NCI-H1048 (cell line): Measurements from ENCODE around the gene CERS5.

Source experiments
- DNase-seq: peaks from one replicate; lab custom pipeline; 2025; lab: John Stamatoyannopoulos, UW

Gene CERS5

DNA sequence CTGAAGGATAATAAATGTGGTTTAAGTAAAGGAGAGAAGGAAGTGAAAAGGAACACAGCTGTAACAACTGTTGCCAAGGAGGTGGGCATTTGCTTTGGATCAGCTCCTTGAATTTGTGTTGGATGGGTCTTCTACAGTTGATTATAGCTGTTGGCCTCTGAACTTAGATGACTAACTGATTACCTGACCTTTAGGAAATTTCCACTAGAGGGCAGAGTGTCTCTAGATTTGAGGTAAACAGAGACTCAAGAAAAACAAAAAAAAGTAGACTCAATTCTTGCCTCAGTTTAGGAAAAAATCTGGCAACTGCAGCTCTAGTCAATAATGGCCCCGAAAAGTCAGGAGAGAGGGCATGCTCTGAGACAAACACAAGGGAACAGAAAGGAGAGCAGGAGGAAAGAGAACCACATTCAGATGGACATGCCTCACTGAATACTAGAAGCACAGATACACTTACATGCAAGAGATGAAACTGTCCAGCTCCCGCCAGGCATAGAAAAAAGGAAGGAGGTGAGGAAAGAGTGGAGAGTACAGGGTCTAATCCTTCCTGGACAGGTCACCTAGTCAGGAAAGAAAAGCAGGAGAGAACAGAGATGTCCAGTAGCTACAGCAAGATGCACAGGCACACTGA is 34.5 kb downstream of the CERS5 start:
- DNase-seq = no peak

DNA sequence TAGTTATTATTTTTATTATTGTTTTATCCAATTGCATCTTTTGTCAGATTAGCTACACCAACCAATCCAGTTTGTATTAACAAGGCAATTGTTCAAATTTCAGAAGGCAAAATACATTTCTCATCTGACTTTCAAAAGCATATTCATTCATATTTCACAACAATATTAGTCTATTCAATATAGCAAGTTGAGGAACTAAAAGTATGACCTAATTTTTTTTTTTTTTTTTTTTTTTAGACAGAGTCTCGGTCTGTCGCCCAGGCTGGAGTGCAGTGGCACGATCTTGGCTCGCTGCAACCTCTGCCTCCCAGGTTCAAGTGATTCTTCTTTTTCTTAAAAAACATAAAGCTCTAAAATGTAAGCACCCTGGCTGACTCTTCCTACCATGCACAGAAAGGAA is 37.9 kb downstream of the CERS5 start:
- DNase-seq = no peak

DNA sequence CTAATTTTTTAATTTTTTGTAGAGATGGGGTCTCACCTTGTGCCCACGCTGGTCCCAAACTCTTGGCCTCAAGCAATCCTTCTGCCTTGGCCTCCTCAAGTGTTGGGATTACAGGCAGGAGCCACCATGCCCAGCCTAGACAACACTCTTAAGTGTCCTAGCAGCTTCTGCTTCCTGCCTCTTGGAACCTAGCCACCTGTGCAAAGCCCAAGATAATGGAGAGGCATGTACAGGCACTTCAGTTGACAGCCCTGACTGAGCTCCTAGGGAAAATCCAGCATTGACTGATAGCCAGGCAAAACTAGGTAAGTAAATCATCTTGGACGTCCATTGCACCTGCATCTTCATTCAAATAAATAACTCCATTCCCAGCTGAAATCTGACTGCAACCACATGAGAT is 39.6 kb downstream of the CERS5 start:
- no peak for DNase-seq

DNA sequence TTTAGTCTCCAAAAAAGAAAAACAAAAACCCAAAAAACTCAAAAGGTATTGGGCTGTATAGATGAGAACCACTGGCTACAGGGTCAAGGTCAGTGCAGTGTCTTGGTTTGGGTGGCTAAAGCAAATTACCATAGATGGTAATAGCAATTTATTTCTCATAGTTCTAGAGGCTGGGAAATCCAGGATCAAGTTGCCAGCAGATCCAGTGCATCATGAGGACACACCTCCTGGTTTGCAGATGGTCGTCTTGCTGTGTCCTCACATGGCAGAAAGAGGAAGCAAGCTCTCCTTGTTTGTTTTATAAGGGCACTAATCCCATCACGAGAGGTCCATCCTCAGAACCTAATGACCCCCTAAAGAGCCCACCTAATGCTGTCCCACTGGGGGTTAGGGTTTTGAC is 44.0 kb downstream of the CERS5 start:
- DNase-seq = no peak

DNA sequence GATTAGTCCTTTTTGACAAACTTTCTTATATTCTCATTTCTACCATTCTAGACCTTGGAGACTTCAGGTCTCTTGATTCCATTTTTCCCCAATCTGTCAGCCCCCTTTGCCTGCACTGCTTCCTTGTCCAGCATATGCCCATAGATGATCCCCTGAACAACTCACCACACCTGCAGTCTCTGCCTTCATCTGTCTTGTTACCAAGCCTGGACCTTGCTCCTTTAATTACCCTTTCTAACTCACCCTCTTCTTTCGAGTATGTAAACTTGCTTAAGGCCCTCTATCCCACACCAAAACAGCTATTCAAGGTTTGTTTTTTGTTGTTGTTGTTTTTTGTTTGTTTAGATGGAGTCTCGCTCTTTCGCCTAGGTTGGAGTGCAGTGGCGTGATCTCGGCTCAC is 45.5 kb downstream of the CERS5 start:
- no peak for DNase-seq

DNA sequence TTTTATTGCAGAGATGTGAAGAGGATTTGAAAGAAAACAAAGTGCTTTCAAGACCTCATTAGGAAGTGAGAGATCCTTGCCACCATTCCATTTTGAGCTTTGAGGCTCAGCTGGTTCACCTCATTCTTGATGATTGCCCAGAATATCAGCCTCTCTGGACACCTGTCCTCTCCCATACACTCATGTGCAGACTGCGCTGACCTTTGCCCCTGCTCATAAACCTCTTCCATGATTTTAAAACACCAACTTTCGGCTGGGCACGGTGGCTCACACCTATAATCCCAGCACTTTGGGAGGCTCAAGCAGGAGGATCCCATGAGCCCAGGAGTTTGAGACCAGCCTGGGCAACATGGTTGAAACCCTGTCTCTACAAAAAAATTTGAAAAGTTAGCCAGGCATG is 46.2 kb downstream of the CERS5 start:
- DNase-seq = no peak

DNA sequence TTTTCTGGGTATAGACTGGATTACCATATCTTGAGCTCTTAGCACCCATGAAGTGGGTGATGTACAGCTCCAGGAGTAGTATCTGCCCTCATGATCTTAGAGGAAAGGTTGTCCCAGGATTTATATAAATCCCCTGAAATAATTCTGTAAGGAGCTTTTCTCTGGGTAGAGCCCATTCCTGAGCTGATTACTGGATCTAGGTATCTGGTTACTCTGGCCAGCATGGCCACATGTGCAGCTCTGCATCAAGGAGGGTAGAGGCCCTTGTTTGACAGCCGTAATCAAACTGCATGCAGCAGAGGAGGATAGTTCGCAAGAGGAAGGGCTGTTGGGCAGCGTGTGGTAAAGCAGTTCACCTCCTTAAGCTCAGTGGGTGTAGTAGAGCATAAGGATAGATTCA is 46.6 kb downstream of the CERS5 start:
- no peak for DNase-seq

DNA sequence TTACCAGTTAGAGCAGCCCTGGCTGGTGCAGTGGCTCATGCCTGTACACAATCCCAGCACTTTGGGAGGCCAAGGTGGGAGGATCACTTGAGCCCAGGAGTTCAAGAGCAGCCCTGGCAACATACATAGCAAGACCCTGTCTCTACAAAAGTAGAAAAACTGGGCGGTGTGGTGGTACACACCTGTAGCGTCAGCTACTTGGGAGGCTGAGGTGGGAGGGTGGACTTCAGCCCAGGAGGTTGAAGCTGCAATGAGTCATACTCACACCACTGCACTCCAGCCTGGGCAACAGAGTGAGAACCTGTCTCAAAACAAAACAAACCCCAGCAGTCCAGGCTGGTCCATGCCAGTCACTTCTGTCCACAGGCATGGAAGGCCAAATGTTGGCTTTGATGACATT is 47.8 kb downstream of the CERS5 start:
- no peak for DNase-seq

DNA sequence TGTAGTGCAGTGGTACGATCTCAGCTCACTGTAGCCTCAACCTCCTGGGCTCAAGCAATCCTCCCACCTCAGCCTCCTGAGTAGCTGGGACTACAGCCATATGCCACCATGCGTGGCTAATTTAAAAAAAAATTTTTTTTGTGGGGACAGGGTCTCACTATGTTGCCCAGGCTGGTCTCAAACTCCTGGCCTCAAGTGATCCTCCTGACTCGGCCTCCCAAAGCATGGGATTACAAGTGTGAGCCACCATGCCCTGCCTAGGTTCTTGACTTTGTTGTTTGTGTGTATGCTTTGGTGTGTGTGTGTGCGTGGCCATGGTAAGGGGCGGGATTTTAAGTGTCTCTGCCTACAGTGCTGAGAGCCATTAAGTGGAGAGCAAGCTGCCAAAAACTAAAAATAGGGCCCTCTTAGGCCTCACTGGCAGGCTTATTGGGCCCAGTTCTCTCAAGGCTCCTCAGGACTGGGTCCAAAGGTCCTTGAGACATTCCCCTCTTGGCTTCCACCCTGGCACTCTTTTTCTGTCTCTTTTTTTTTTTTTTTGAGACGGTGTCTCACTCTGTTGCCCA is 50.0 kb downstream of the CERS5 start:
- no peak for DNase-seq

DNA sequence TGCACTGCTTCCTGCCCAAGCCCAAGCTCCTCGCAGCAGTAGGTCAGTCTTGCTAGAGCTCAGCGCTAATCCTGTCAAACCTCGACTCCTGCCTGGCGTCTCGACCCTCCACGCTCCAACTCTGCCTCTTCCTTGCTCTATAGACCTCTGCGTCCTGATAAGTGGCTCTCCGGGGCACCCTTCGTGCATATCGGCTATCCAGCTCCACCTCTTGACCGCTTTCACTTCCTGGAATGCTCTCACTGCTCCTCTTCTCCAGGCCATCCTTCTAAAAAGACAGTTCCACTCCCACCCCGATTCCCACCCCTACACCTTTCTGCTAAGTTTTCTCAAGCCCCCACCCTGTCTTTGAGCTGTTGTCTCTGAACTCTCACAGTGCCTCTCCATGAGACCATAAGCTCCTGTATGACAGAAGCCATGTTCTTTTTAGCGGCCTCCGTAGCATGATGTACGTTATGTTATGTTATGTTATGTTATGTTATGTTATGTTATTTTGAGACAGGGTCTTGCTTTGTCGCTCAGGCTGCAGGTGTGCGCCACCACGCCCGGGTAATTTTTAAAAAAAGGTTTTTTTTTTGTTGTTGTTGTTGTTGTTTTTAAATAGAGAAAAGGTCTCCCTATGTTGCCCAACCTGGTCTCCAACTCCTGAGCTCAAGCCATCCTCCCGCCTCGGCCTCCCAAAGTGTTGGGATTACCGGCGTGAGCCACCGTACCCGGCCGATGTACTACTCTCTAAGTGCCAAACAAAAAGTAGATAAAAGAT is 54.5 kb downstream of the CERS5 start:
- no peak for DNase-seq

DNA sequence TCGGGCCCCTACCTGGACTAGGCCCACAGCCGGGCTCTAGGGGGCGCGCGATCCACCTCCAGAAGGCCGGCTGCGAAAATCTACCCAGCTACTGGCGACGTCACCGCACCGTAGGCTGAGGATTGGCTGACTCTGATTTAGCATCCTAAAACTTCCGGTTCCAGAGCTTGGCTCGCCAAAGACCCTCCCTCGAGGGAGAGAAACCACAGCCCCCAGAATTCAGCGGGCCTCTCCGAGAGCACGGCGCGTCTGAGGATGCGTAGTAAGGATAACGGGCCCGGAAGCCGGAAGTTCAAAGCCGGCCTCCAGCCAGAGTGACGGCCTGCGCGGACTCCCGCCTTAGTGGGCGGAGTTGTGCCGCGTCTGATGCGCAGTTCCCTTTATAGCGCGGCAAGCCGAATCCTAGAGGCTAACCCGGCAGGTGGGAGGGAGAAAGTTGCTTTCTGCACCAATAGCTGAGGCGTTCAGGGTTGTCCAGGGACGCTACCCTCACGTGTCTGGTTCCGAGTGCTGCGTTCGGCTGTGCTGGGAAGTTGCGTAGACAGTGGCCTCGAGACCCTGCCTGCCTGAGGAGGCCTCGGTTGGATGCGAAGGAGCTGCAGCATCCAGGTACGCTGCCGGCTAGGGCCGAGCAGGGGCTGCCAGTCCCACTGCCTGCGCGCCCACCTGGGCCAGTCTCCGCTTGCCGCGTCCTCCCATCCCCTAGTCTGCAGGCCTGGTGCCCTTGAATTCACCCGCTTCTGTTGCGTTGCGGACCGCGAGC is 55.3 kb downstream of the CERS5 start, which contains the start of gene COX14:
Gene COX14 (plus strand): TSS at position 544 of the 763 bp plus-strand sequence. CDS start 7,808 bp downstream, outside the sequence.
- peak; percentile 97 for DNase-seq

DNA sequence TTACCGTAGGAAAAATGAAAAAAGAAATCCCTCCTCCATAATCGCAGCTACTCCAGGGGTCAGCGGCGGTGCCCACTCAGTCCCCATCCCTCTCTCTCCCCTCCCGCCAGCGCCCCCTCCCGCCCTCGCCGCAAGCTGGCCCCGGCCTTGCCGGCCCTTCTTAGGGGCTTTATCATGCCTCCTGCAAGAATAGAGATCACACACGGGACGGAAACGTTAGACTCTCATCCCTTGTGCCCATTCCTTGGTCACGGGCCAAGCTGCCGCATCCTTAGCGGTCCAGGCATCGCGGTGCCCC is 55.8 kb downstream of the CERS5 start:
- no peak for DNase-seq

DNA sequence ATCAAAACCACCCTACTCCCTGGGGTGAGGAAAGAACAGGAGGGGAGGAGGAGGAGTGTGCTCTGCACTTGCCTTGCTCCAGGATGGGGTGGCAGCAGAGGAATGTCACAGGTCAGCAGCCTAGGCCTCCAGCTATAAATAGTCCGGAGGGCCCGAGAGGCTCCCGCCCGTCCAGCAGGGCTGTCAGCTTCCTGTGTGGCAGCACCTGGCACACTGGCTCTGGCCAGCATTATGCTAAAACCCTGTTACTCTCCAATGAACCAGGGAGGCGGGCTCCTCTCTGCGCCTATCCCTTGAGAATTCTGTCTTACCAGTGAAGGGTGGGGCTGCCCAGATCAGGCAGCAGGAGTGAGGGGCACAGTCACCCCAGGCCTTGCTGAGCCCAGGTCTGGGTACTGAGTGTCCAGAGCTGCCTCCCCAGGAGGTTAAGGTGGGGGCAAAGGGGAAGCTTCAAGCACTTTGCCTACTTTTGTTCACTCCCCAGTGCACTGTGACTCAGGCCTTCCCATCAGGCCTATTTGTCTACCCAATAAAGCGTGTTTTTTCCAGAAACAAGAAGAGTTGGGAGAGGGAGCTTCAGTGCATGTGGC is 56.3 kb downstream of the CERS5 start:
- DNase-seq = no peak

DNA sequence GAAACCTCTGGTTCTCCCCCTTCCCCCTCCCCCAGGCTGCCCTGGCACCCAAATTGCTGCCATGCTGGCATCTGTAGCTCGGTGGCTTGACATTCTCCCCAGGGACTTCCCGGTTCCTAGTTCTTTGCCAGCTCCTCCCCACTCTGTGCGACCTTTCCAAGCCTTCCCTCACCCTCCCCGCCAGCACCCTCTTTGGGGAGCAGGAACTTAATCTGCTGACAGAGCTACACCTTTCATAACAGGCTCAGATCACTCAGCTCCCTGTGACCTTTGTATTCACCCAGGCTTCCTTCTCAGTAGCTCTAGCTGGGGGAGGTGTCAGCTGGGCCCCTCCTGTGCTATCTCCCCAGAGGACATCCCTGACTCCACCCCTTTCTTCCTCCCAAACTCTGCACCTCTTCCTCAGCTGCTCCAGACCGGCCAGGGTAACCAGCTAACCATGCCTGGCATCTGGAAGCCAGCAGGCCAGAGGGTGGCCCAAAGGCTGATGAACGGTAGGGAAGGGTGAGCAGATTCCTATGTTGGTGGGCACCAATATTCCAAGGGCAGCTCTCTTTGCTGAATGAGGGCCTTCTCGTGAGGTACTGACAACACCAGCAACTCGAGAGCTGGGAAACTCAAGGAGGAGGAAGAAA is 56.9 kb downstream of the CERS5 start:
- no peak for DNase-seq

DNA sequence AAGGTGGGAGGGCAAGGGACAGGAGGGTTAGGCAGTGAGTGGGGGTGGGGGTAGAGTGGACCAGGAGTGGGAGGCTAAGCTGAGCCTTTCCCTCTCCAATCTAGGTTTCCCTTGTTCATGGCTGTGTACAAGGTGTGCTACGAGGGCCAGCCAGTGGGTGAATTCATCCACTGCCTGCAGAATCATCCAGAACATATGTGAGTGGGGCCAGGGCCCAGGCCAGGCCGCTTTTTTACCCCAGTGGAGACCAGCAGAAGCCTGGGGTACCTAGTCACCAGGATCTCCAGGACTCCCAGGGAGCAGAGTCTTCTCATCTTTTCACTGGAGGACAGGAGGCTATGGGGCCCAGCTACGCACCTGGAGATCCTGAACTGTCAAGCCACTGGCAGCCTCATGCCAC is 57.9 kb downstream of the CERS5 start:
- DNase-seq = no peak

DNA sequence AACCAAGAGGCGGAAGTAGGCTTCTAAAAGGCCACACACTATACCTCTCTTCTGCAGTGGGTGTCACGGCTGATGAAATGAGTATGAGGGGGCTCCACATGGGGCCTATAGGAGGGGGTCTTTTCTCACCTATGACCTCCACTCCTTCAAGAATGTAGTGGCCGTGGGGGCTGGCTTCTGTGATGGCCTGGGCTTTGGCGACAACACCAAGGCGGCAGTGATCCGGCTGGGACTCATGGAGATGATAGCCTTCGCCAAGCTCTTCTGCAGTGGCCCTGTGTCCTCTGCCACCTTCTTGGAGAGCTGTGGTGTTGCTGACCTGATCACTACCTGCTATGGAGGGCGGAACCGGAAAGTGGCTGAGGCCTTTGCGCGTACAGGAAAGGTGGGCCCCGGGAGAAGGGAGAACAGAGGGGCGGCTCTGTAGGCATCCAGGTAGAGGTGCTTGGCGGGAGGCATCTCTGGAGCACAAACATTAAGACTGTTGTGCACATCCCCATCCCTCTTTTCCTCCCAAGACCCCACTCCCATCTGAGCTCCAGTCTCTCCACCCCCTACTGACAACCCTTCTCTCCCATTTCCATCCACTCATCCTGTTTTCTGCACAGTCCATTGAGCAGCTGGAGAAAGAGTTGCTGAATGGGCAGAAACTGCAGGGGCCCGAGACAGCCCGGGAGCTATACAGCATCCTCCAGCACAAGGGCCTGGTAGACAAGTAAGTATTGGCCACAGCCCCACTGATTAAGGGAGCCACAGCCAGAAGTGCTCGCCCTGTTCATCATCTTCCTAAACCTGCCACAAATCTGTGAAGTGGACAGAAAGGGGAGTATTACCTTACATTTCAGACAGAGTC is 59.5 kb downstream of the CERS5 start:
- DNase-seq = no peak

DNA sequence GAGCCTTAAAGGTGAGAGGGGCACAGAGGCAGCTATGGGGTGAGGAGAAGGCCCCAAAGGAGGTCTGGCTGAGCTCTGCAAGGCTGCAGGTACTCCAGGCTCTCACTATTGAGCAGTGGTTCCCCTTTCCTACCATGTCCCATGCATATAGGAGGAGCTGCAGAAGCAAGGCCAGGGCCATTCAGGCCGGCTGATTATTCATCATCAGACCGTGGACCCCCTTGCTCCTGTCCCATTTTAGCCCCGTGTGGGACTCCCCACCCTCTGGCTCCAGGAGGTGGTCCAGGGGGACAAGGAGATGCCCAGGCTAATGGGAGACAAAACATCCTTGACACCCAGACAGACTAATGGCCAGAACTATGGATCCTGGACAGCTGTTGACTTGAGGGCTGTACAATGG is 60.3 kb downstream of the CERS5 start:
- DNase-seq = no peak

DNA sequence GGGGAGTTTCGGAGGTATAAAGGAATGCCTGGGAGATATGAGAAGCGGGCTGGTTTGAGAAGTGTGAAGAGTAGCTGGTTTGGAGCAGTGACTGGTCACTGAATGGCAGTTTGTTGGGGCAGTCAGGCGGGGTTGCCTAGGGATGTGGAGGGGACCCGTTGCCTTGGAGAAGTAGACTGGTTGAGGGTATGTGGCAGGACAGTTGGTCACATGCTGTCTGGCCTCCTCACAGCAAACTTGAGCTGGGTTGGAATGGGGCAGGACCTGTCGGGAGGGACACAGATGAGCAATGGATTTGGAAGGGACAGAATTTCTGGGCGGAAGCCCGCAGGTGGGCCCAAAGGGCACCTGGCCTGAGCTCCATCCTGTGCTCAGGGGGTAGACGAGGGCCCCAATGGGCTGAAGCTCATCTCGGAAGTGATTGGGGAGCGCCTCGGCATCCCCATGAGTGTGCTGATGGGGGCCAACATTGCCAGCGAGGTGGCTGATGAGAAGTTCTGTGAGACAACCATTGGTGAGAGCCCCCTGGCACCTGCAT is 61.2 kb downstream of the CERS5 start:
- no peak for DNase-seq

DNA sequence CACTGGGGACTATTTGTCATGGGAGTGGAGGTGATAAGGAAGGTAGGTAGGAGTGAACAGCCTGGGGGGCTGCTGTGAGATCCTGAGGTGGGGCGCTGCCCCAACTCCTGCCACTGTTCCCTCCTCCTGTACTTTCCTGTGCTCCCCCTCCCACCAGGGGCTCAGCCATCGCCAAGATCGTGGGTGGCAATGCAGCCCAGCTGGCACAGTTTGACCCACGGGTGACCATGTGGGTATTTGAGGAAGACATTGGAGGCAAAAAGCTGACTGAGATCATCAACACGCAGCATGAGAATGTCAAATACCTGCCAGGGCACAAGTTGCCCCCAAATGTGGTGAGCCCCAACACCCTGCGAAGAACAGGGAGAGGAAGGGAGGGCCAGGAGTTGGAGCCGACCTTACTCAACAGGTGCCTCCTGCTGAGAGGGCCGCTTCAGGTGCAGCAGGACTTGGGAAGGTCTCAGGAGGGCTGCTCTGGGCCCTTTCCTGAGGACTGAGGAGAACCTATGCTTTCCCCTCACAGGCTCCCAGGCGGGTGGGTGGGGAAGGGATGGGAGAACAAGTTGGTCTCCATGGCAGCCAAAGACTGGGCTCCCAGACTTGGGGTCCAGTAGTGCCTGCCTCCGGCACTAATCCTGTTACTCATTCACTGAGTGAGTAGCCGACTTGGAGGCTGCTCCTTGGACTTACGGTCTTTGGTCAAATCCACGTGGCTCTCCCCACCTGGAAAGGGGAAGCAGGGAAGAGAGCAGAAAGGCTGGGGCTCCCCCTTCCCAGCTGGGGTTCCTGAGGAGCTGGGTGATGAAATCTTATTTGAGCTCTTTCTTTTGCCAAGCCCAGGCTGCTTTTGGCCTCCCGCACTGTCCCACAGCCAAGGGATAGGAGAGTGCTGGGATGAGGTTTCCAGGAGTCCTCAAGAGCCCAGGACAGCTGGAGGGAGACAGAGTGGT is 62.5 kb downstream of the CERS5 start:
- DNase-seq = no peak
